Measurements from ENCODE around the gene SMPD4.
"Not testable (repeated sequence)": the region's sequence is repeated elsewhere in the genome, so short reads cannot be mapped to it uniquely, and the experiment has no call there.

Gene SMPD4

GRCh38 chr2:130185896-130186295, 4.5 kb upstream of the SMPD4 start:
- Histone ChIP-seq H3K4me2 (ENCODE audit: low read length) (no peak overlapping the region), H3K9ac (ENCODE audit: low read depth, low read length) (no peak overlapping the region), H3K4me1 (ENCODE audit: control insufficient read depth, insufficient read depth, low read length) (peaks cover 9% of the 10 kb centered on the region), H3K36me3 (ENCODE audit: insufficient read depth, low read length) (peaks cover 5% of the 10 kb centered on the region), H3K9me3 (replicated peaks; ENCODE audit: low read length) (no peaks in the 10 kb centered on the region), H3K27me3 (ENCODE audit: control insufficient read depth, insufficient read depth, low read length) (no peaks in the 10 kb centered on the region), H3K4me3 (ENCODE audit: low read length) (no peak overlapping the region)

GRCh38 chr2:130185436-130185835, 4.0 kb upstream of the SMPD4 start:
- H3K9ac ChIP-seq (ENCODE audit: low read depth, low read length), result no peak overlapping the region
- no peaks in the 10 kb centered on the region for H3K9me3 ChIP-seq (replicated peaks; ENCODE audit: low read length)
- H3K4me1 ChIP-seq (ENCODE audit: control insufficient read depth, insufficient read depth, low read length), result peaks cover 9% of the 10 kb centered on the region
- H3K4me3 ChIP-seq (ENCODE audit: low read length), result no peak overlapping the region
- H3K4me2 ChIP-seq (ENCODE audit: low read length), result no peak overlapping the region
- H3K36me3 ChIP-seq (ENCODE audit: insufficient read depth, low read length), result peaks cover 5% of the 10 kb centered on the region
- H3K27me3 ChIP-seq (ENCODE audit: control insufficient read depth, insufficient read depth, low read length), result no peaks in the 10 kb centered on the region

DNA sequence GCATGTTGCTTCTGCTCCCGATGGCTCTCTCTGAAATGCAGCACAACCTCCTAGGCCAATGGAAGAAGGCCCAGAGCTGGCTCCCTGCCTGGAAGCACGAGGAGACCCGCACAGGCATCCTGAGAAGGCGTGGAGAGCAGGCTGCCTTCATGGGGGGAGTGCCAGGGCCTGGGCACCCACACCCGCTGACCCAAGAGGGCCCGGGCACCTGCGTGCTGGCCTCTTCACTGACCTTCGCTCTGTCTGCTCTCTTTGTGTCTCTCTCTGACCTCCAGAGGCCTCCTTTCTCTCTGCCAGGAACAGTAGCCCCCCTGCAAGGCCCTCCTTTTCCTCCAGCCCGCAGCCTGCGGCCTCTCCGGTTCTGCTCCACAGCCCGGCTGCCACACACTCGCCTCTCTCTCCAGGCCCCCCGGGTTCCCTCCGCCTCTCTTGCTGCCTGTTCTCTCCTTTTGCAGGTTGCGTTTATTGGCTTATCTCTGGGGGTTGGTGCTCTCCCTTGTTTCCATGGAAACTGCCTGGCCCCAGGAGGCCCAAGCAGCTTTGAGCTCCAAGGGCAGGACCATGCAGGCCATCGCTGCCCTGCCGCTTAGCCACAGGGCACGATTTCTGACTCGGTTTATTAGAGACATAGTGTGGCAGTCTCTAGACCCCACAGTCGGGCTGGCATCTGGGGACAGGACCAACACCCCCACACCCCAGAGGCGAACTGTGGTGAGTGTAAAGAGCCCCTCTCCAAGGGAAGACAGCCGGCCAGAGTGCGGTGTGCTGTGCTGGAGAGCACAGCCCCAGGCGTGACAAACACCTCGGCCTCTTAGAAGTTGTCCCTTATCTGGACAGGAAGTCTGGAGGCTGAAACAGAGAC, 2.3 kb upstream of the SMPD4 start:
- Histone ChIP-seq H3K4me2 (ENCODE audit: low read length) (peak overlapping the region; percentile 97), H3K27me3 (ENCODE audit: control insufficient read depth, insufficient read depth, low read length) (no peaks in the 10 kb centered on the region), H3K4me1 (ENCODE audit: control insufficient read depth, insufficient read depth, low read length) (peaks cover 9% of the 10 kb centered on the region), H3K36me3 (ENCODE audit: insufficient read depth, low read length) (peaks cover 5% of the 10 kb centered on the region), H3K9me3 (replicated peaks; ENCODE audit: low read length) (no peaks in the 10 kb centered on the region), H3K4me3 (ENCODE audit: low read length) (peak overlapping the region; percentile 100), H3K9ac (ENCODE audit: low read depth, low read length) (peak overlapping the region; percentile 98)

GRCh38 chr2:130182826-130183511, 1.6 kb upstream of the SMPD4 start:
- not testable (repeated sequence) for H3K9me3 ChIP-seq (replicated peaks; ENCODE audit: low read length); H3K27me3 ChIP-seq (ENCODE audit: control insufficient read depth, insufficient read depth, low read length); H3K36me3 ChIP-seq (ENCODE audit: insufficient read depth, low read length); H3K4me1 ChIP-seq (ENCODE audit: control insufficient read depth, insufficient read depth, low read length)
- Histone ChIP-seq H3K4me3 (ENCODE audit: low read length) (peak overlapping the region; percentile 100), H3K9ac (ENCODE audit: low read depth, low read length) (peak overlapping the region; percentile 98), H3K4me2 (ENCODE audit: low read length) (peak overlapping the region; percentile 97)

- not testable (repeated sequence) for H3K4me1 ChIP-seq (ENCODE audit: control insufficient read depth, insufficient read depth, low read length); H3K27me3 ChIP-seq (ENCODE audit: control insufficient read depth, insufficient read depth, low read length); H3K36me3 ChIP-seq (ENCODE audit: insufficient read depth, low read length); H3K9me3 ChIP-seq (replicated peaks; ENCODE audit: low read length)
- peak within 1 kb of the TSS; percentile 97 for H3K4me2 ChIP-seq (ENCODE audit: low read length)
- H3K4me3 ChIP-seq (ENCODE audit: low read length), result peak within 1 kb of the TSS; percentile 100
- peak within 1 kb of the TSS; percentile 98 for H3K9ac ChIP-seq (ENCODE audit: low read depth, low read length)
Observed at GRCh38 chr2:130181880-130182682, 679 bp upstream of the SMPD4 start, which contains the start of gene MZT2B. TSS of gene MZT2B (plus strand) at chr2:130182262. CDS start at chr2:130182283, 21 bp downstream.

DNA sequence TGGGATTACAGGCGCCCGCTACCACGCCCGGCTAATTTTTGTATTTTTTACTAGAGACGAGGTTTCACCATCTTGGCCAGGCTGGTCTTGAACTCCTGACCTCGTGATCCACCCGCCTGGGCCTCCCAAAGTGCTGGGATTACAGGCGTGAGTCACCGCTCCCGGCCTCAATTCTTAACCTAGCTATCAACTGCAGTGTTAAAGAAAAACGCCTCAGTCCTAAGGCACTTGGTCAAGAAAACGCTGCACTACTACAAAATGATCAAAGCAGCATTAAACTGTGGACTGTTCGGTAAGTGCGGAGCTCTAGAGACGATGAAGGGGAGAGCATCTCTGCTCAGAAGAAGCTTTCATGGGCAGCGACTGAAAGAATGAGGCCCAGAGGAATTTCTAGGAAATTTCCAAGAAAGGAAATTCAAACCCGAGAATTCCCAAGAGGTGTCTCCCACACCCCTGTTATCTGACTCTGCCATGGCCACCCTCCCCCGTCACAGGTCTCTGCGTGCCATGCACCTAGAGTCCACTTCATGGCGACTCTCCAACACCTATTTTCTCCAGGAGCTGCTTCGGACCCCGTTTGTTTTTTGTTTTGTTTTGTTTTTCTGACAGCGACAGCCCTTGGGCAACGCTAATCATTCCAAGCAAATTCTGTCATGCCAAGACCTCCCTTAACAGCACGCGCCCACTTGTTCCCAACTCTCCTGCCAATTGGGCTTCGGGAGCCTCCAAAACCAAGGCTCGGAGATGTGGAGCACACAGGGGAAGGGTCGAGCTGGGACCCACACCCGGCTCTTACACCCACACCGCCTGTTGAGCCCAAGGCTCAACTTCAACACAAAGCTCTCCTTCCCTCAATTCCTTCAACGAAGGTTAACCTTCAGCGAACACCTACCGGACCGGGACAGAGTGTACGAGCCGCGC, 738 bp downstream of the SMPD4 start:
- not testable (repeated sequence) for H3K9me3 ChIP-seq (replicated peaks; ENCODE audit: low read length); H3K27me3 ChIP-seq (ENCODE audit: control insufficient read depth, insufficient read depth, low read length); H3K4me1 ChIP-seq (ENCODE audit: control insufficient read depth, insufficient read depth, low read length); H3K36me3 ChIP-seq (ENCODE audit: insufficient read depth, low read length)
- peak overlapping the region; percentile 90 for H3K4me2 ChIP-seq (ENCODE audit: low read length)
- peak overlapping the region; percentile 100 for H3K4me3 ChIP-seq (ENCODE audit: low read length)
- H3K9ac ChIP-seq (ENCODE audit: low read depth, low read length), result peak overlapping the region; percentile 98

DNA sequence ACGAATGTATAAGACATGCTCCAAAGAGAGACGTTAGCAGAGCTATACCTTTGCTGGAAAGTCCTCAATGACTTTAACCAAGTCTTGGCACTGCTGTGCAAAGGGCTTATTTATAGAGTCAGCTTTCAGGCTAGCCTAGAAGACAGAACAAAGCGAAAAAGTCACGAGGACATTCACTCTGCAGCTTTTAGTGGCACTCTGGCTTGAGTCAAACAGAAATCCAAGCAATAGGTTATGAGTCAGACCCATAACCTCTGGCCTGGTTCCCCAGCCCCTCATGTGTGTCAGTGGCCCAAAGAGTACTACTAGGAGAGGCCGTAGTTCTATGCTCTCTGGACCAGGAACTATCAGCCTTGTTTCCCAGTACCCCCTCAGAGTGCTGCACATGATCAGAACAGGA, 6.5 kb downstream of the SMPD4 start:
- H3K27me3 ChIP-seq (ENCODE audit: control insufficient read depth, insufficient read depth, low read length); H3K4me1 ChIP-seq (ENCODE audit: control insufficient read depth, insufficient read depth, low read length); H3K9ac ChIP-seq (ENCODE audit: low read depth, low read length); H3K4me3 ChIP-seq (ENCODE audit: low read length); H3K9me3 ChIP-seq (replicated peaks; ENCODE audit: low read length); H3K4me2 ChIP-seq (ENCODE audit: low read length): not testable (repeated sequence)
- peaks cover 28% of the 10 kb centered on the region for H3K36me3 ChIP-seq (ENCODE audit: insufficient read depth, low read length)

- no peak overlapping the region for H3K4me2 ChIP-seq (ENCODE audit: low read length)
- no peaks in the 10 kb centered on the region for H3K4me1 ChIP-seq (ENCODE audit: control insufficient read depth, insufficient read depth, low read length)
- peaks cover 47% of the 10 kb centered on the region for H3K36me3 ChIP-seq (ENCODE audit: insufficient read depth, low read length)
- no peaks in the 10 kb centered on the region for H3K27me3 ChIP-seq (ENCODE audit: control insufficient read depth, insufficient read depth, low read length)
- H3K9me3 ChIP-seq (replicated peaks; ENCODE audit: low read length), result no peaks in the 10 kb centered on the region
- H3K4me3 ChIP-seq (ENCODE audit: low read length), result no peak overlapping the region
- H3K9ac ChIP-seq (ENCODE audit: low read depth, low read length), result no peak overlapping the region
Observed at GRCh38 chr2:130169896-130170295, 11.5 kb downstream of the SMPD4 start.

DNA sequence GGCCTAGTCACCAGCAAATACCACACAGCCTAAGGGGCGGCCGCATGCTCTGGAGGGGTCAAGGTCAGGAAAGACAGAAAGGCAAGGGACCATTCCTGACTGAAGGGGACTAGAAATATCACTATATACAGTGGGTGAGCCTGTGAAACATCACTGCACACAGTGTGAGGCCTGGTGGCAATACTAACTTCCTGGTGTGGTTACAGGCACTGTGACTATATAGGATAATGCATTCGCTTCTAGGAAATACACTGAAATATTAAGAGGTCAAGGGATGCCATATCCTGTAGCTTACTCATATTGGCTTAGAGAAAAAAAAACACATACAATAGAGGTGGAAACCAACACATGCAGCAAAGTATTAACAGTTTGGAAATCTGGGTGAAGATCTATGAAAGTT, 12.2 kb downstream of the SMPD4 start:
- H3K4me1 ChIP-seq (ENCODE audit: control insufficient read depth, insufficient read depth, low read length); H3K9ac ChIP-seq (ENCODE audit: low read depth, low read length); H3K27me3 ChIP-seq (ENCODE audit: control insufficient read depth, insufficient read depth, low read length); H3K4me3 ChIP-seq (ENCODE audit: low read length); H3K9me3 ChIP-seq (replicated peaks; ENCODE audit: low read length); H3K4me2 ChIP-seq (ENCODE audit: low read length): not testable (repeated sequence)
- H3K36me3 ChIP-seq (ENCODE audit: insufficient read depth, low read length), result peaks cover 43% of the 10 kb centered on the region

GRCh38 chr2:130166611-130167010, 14.8 kb downstream of the SMPD4 start:
- not testable (repeated sequence) for H3K4me1 ChIP-seq (ENCODE audit: control insufficient read depth, insufficient read depth, low read length); H3K4me2 ChIP-seq (ENCODE audit: low read length); H3K27me3 ChIP-seq (ENCODE audit: control insufficient read depth, insufficient read depth, low read length); H3K9me3 ChIP-seq (replicated peaks; ENCODE audit: low read length); H3K4me3 ChIP-seq (ENCODE audit: low read length); H3K9ac ChIP-seq (ENCODE audit: low read depth, low read length)
- H3K36me3 ChIP-seq (ENCODE audit: insufficient read depth, low read length), result peaks cover 41% of the 10 kb centered on the region

All from skeletal muscle satellite cell (primary cell).